Anterior cingulate cortex (tissue), 58 donors: ENCODE results near the gene NUDT19.
"Not testable (repeated sequence)": the region's sequence is repeated elsewhere in the genome, so short reads cannot be mapped to it uniquely, and the experiment has no call there.

Experiments used
- DNase-seq, 58 donors: peaks; one replicate each; lab custom pipeline; 2025; lab: John Stamatoyannopoulos, UW

The NUDT19 gene

DNA sequence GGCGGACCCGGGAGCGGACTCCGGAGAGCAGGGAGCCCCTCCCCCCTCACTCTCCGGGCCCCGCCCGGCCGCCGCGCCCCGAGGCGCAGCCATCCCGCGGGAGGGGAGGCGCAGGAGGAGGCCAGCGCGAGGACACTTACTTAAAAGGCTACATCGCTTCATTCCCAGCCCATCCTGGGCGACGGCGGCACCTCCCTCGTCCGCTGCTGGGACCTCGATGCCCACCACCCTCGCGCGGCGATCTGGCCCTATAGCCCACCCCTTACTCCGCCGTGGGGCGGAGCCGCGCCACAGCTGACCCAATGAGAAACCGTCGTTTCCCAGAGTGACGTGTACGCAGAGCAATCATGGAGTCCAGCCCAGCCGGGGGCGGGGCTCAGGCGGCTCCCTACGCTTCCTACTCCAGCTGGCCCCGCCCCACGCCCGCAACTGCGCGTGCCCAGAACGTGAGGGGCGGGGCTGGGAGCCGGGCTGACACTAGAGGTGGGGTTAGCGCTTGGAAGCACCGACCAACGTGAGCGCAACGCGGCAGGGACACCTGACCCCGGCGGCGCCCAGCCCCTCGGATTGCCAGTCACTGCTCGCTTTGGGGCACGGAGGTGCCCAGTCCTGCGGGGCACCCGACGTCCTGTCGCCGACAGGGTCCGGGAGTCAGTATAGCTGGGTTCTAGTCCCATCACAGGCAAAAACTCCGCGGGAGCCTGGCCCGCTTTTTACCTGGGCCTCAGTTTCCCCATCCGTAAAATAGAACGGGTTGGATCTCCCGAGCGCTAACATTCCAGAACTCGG is 16.5 kb upstream of the NUDT19 start, which contains the start of gene ANKRD27:
ANKRD27 (minus strand) TSS at position 250 of the 789 bp plus-strand sequence. CDS start 16,165 bp downstream, outside the sequence.
- DNase-seq = peak; percentile 73 to 98 (median 96)

- peak in 45 of 58 donors; percentile 33 to 83 (median 69) for DNase-seq
Measured at GRCh38 chr19:32675720-32676185, 15.9 kb upstream of the NUDT19 start, which contains the start of gene RGS9BP. TSS of gene RGS9BP (plus strand) at chr19:32675848. CDS start at chr19:32676264, 416 bp downstream.

DNA sequence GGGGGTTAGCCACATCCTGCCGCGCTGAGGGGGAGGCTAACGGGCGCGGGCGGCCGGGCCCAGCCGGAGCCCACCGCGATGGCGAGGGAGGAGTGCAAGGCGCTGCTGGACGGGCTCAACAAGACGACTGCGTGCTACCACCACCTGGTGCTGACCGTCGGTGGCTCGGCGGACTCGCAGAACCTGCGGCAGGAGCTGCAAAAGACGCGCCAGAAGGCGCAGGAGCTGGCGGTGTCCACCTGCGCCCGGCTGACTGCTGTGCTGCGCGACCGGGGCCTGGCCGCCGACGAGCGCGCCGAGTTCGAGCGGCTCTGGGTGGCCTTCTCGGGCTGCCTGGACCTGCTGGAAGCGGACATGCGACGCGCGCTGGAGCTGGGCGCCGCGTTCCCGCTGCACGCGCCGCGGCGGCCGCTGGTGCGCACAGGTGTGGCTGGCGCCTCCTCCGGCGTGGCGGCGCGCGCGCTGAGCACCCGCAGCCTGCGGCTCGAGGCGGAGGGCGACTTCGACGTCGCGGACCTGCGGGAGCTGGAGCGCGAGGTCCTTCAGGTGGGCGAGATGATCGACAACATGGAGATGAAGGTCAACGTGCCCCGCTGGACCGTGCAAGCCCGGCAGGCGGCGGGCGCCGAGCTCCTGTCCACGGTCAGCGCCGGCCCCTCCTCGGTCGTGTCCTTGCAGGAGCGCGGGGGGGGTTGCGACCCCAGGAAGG is 15.3 kb upstream of the NUDT19 start:
- DNase-seq = no peak

DNA sequence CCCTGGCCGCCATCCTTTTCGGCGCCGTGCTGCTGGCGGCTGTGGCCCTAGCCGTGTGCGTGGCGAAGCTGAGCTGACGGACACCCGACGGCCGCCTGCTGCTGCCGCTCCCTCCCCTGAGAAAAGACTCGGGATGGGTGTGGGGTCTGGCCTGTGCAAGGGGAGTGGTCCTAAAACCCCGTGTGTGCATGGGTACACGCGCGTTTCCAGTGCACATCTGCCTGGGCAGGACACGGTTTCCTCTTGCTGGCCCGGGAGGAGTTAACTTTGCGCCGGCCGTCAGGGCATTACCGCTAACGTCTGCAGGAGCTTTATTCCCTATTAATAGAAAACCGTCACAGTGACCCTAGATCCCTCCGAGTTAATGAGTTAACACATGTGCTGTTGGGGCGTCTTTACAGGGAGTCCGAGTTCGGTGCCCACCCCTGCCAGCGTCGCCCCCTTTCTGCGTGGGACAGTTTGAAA is 14.7 kb upstream of the NUDT19 start:
- DNase-seq = no peak

- DNase-seq = no peak
Measured at GRCh38 chr19:32677657-32678056, 14.0 kb upstream of the NUDT19 start.

- no peak for DNase-seq
Measured at GRCh38 chr19:32680986-32681385, 10.6 kb upstream of the NUDT19 start.

GRCh38 chr19:32682317-32682716 is 9.3 kb upstream of the NUDT19 start:
- no peak for DNase-seq

- DNase-seq = no peak
Measured at GRCh38 chr19:32686847-32687475, 4.7 kb upstream of the NUDT19 start.

GRCh38 chr19:32687681-32688080 is 3.9 kb upstream of the NUDT19 start:
- no peak for DNase-seq

GRCh38 chr19:32688311-32688710 is 3.3 kb upstream of the NUDT19 start:
- DNase-seq = no peak

DNA sequence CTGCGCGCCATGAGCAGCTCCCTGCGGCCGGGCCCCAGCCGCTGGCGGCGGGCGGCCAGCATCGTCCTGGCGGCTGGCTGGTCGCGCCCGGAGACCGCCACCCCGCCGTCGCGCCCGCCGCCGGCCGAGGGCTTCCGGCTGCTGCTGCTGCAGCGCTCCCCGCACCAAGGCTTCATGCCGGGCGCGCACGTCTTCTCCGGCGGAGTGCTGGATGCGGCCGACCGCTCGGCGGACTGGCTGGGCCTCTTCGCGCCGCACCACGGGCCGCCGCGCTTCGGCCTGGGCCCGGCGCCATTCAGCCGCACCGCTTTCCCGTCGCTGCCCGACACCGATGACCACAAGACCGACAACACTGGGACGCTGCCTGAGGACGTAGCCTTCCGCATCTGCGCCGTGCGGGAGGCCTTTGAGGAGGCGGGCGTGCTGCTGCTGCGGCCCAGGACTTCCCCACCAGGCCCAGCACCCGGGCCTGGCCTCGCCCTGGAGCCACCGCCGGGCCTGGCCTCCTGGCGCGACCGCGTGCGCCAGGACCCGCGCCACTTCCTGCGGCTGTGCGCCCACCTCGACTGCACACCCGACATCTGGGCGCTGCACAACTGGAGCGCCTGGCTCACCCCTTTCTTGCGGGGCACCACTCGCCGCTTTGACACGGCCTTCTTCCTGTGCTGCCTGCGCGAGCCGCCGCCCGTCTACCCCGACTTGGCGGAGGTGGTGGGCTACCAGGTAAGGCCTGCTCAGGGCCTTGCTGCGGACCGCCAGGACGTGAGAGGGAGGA is 518 bp downstream of the NUDT19 start:
- DNase-seq = peak in 50 of 58 donors; percentile 7 to 73 (median 48)

- DNase-seq = no peak
Measured at GRCh38 chr19:32692727-32693061, 1.1 kb downstream of the NUDT19 start.

DNA sequence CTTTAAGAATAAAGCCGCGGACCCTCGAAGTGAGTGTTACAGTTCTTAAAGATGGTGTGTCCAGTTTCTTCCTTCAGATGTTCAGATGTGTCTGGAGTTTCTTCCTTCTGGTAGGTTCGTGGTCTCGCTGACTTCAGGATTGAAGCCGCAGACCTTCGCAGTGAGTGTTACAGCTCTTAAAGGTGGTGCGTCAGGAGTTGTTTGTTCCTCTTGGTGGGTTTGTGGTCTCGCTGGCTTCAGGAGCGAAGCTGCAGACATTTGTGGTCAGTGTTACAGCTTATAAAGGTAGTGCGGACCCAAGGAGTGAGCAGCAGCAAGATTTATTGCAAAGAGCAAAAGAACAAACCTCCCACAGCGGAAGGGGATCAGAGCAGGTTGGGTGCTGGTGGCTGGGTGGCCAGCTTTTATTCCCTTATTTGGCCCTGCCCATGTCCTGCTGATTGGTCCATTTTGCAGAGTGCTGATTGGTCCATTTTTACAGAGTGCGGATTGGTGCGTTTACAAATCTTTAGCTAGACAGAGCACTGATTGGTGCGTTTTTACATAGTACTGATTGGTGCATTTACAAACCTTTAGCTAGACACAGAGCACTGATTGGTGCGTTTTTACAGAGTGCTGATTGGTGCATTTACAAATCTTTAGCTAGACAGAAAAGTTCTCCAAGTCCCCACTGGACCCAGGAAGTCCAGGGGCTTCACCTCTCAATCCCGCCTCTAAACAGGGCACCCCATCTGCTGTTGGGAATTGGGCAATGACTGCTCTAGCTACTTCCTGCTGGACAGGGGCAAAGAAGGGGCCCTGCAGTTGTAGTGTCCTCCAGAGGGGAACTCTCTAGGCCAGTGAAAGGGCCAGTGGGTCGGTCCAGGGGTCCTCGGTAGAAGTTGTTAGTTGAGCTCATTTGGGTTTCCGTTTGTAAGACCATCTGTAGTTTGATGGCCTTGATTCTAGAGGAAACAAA is 1.8 kb downstream of the NUDT19 start:
- DNase-seq = not testable (repeated sequence)

DNA sequence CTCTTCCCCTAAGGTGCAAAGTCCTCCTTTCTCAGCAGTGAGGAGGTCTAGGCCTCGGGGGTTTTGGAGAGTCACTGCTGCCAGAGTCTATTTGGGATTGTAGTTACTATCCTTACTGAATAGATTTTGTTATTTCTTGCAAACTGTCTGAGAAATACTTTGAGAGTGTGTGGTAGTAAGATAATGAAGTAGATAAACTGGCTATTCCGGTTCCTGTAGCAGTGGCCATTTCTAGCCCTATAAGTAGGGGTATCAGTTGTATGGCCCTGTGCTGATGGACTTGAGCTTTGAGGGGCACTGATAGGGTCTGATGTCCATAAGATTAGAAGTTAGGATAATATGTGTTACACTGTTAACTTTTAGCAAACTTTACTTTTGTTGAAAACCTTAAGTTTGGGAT is 2.7 kb downstream of the NUDT19 start:
- not testable (repeated sequence) for DNase-seq

GRCh38 chr19:32694851-32695250 is 3.2 kb downstream of the NUDT19 start:
- not testable (repeated sequence) for DNase-seq

DNA sequence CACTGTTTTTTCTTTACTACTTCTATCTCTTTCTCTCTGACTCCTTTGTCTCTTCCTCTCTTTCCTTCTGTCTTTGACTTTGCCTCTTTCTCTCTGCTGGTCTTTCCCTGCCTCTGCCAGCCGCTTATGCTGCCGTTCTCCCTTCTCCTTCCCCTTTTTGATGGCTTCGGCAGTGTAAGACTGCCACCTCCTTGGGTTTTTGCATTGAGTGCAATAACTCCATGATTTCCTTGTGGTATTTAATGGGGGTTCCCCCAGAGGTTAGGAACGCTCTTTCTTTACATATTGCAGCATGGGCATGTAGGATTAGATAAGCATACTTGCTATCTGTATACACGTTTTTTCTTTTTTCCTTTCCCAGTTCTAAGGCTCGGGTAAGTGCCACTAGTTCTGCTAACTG is 3.9 kb downstream of the NUDT19 start:
- DNase-seq = not testable (repeated sequence)

DNA sequence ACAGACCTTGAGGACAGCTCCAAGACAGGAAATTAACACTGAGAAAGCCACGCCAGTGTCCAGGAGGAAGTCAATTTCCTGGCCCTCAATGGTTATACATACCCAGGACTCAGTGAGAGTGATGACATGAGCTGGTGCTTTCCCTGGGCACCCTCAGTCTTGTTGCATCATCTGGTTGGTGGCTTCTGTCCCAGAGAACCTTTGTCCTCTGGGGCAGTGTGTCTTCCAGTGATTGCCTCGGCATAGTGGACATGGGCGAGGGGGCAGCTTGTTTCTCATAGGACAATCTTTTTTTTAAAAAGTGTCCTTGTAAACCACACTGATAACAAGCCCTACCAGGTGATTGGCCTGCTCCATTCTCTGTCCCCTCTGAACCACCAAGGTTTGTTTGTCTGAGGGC is 5.2 kb downstream of the NUDT19 start:
- not testable (repeated sequence) for DNase-seq

GRCh38 chr19:32700129-32700528 is 8.5 kb downstream of the NUDT19 start:
- DNase-seq = not testable (repeated sequence)

DNA sequence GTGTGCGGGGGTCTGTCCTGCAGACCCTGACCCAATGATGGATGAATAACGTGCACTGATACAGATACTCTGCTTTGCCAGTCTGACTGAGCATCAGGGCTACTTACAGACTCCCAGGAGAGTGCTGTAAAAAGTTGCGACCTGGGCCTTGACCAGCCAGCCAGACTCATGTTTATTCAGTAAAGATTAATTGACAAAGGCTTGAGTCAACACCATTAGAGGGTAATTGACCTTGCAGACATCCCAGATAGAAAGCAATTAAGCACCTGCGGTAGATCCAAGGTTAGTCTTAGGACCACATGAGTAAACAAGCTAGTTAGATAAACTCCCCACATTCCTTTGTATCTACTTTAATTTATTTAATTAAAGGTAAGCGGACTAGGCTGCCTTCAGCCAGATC is 10.4 kb downstream of the NUDT19 start:
- no peak for DNase-seq
